GM21360 (cell line): ENCODE measurements around the gene GUCA2B.

Experiments
- ATAC-seq: cut with Tn5 transposase; IDR thresholded peaks from one replicate; pipeline ENCODE4 v1.9.1; 2021; ENCODE audit warnings: mild to moderate bottlenecking, moderate library complexity; ENCODE audit not compliant: unreplicated experiment

The GUCA2B gene

GRCh38 chr1:42165511-42166210, 12.5 kb downstream of the GUCA2B start:
- ATAC-seq: no peak

- ATAC-seq: no peak
Measured at GRCh38 chr1:42167611-42168390, 14.6 kb downstream of the GUCA2B start.

- no peak for ATAC-seq
Measured at GRCh38 chr1:42168391-42168670, 15.1 kb downstream of the GUCA2B start.

- ATAC-seq: no peak
Measured at GRCh38 chr1:42168763-42169162, 15.6 kb downstream of the GUCA2B start.

GRCh38 chr1:42170779-42171621, 17.8 kb downstream of the GUCA2B start:
- no peak for ATAC-seq

GRCh38 chr1:42171679-42172266, 18.6 kb downstream of the GUCA2B start:
- ATAC-seq: no peak

GRCh38 chr1:42172381-42173133, 19.3 kb downstream of the GUCA2B start:
- ATAC-seq: no peak

- ATAC-seq: no peak
Measured at GRCh38 chr1:42173155-42173933, 20.1 kb downstream of the GUCA2B start.

GRCh38 chr1:42173961-42174735, 20.9 kb downstream of the GUCA2B start:
- no peak for ATAC-seq

GRCh38 chr1:42175314-42176054, 22.3 kb downstream of the GUCA2B start:
- ATAC-seq: no peak

GRCh38 chr1:42176902-42177519, 23.8 kb downstream of the GUCA2B start:
- ATAC-seq: no peak

GRCh38 chr1:42177541-42177981, 24.4 kb downstream of the GUCA2B start:
- no peak for ATAC-seq

- no peak for ATAC-seq
Measured at GRCh38 chr1:42178249-42178648, 25.0 kb downstream of the GUCA2B start.

GRCh38 chr1:42179275-42179674, 26.1 kb downstream of the GUCA2B start:
- no peak for ATAC-seq

GRCh38 chr1:42179900-42180329, 26.7 kb downstream of the GUCA2B start:
- ATAC-seq: no peak

GRCh38 chr1:42181687-42182086, 28.5 kb downstream of the GUCA2B start:
- no peak for ATAC-seq

GRCh38 chr1:42183210-42183956, 30.2 kb downstream of the GUCA2B start:
- no peak for ATAC-seq
